IMR-90 (cell line): Measurements from ENCODE around the gene GIPR. TPM values are rescaled to one million over a fixed set of nuclear protein-coding genes. Genes with fewer than 3 reads are reported as not detected.
A peak's percentile ranks its signal among the peaks of the same experiment; 100 is the strongest.

Experiments used
- ATAC-seq: fragments of 200-7000 bp; cut with Tn5 transposase; 2 replicates; pipeline ENCODE4 v1.9.1; 2020; ENCODE audit warnings: low read depth, mild to moderate bottlenecking, moderate library complexity
- BruUV-seq: library from RNA; stranded (reverse); fragments of 400-500 nt; replicated peaks from 2 replicates; lab custom pipeline; 2021; lab: Mats Ljungman, UMichigan
- CTCF ChIA-PET: fragments of 300-600 bp; formaldehyde crosslinking; extraction: SDS; loops from one replicate; lab custom pipeline; 2021; ENCODE audit warnings: antibody characterized with exemption; lab: Yijun Ruan, JAX
- POLR2A ChIA-PET: fragments of 300-600 bp; sonication (Branson Sonifier 250); formaldehyde crosslinking; loops from one replicate; lab custom pipeline; 2022; ENCODE audit warnings: antibody characterized with exemption; ENCODE audit not compliant: unreplicated experiment; lab: Charles Lee
- DNase-seq: peaks from one replicate; pipeline ENCODE4 v3.0.0; 2013
- H2AFZ ChIP-seq: replicated peaks from 2 replicates; pipeline ENCODE3; 2013; ENCODE audit warnings: low read length, mild to moderate bottlenecking; ENCODE audit not compliant: poor library complexity
- H2AK5ac ChIP-seq: 2 replicates; pipeline ENCODE4 v1.6.1; 2013; ENCODE audit warnings: low read depth, low read length, inconsistent platforms
- H2AK9ac ChIP-seq: replicated peaks from 2 replicates; pipeline ENCODE3; 2013; ENCODE audit warnings: mild to moderate bottlenecking, low read depth, low read length, moderate library complexity; ENCODE audit not compliant: poor library complexity
- H2BK120ac ChIP-seq: 2 replicates; pipeline ENCODE4 v1.6.1; 2013; ENCODE audit warnings: low read depth, low read length, inconsistent platforms
- H2BK15ac ChIP-seq: 3 replicates; pipeline ENCODE4 v1.6.1; 2013; ENCODE audit warnings: low read depth, low read length, inconsistent platforms
- H2BK20ac ChIP-seq: 2 replicates; pipeline ENCODE4 v1.6.1; 2013; ENCODE audit warnings: low read depth, mild to moderate bottlenecking, inconsistent platforms, low read length, moderate library complexity
- H2BK5ac ChIP-seq: 2 replicates; pipeline ENCODE4 v1.6.1; 2013; ENCODE audit warnings: mild to moderate bottlenecking, low read depth, low read length, inconsistent platforms; ENCODE audit not compliant: poor library complexity, severe bottlenecking
- H3K14ac ChIP-seq: replicated peaks from 2 replicates; pipeline ENCODE4 v1.6.1; 2013; ENCODE audit warnings: low read depth, low read length, inconsistent platforms
- H3K18ac ChIP-seq: 2 replicates; pipeline ENCODE4 v1.6.1; 2013; ENCODE audit warnings: low read depth, low read length, control low read depth
- H3K23ac ChIP-seq: 2 replicates; pipeline ENCODE4 v1.6.1; 2013; ENCODE audit warnings: low read depth, low read length, inconsistent platforms
- H3K27ac ChIP-seq: 2 replicates; pipeline ENCODE4 v1.5.1; 2013; ENCODE audit warnings: mild to moderate bottlenecking, control low read depth, low read length; ENCODE audit not compliant: insufficient read depth
- H3K27me3 ChIP-seq: 2 replicates; pipeline ENCODE4 v1.6.1; 2013; ENCODE audit warnings: low read length; ENCODE audit not compliant: control insufficient read depth, insufficient read depth
- H3K36me3 ChIP-seq: 2 replicates; pipeline ENCODE4 v1.6.1; 2013; ENCODE audit warnings: low read length, mixed read lengths; ENCODE audit not compliant: control insufficient read depth, insufficient read depth
- H3K4ac ChIP-seq: 2 replicates; pipeline ENCODE4 v1.6.1; 2013; ENCODE audit warnings: low read depth, low read length, inconsistent platforms
- H3K4me1 ChIP-seq: 2 replicates; pipeline ENCODE4 v1.6.1; 2013; ENCODE audit warnings: low read length, mixed read lengths; ENCODE audit not compliant: control insufficient read depth, insufficient read depth
- H3K4me2 ChIP-seq: 2 replicates; pipeline ENCODE4 v1.6.1; 2013; ENCODE audit warnings: low read depth, mild to moderate bottlenecking, control low read depth, low read length, moderate library complexity
- H3K4me3 ChIP-seq: 2 replicates; pipeline ENCODE4 v1.5.1; 2013; ENCODE audit warnings: low read depth, mild to moderate bottlenecking, control low read depth, low read length, moderate library complexity; ENCODE audit not compliant: insufficient read depth
- H3K56ac ChIP-seq: 2 replicates; pipeline ENCODE4 v1.6.1; 2013; ENCODE audit warnings: low read length, inconsistent platforms; ENCODE audit not compliant: insufficient read depth; ENCODE audit errors: extremely low read depth
- H3K79me1 ChIP-seq, 2 experiments: 2 replicates each; pipeline ENCODE4 v1.6.1; 2013; ENCODE audit warnings: low read length in 2 of 2, inconsistent platforms in 1 of 2, low read depth in 1 of 2
- H3K9ac ChIP-seq: 2 replicates; pipeline ENCODE4 v1.6.1; 2013; ENCODE audit warnings: low read depth, low read length, control low read depth
- H3K9me1 ChIP-seq: 2 replicates; pipeline ENCODE4 v1.6.1; 2013; ENCODE audit warnings: low read length, inconsistent platforms; ENCODE audit not compliant: insufficient read depth
- H3K9me3 ChIP-seq: 2 replicates; pipeline ENCODE4 v1.6.1; 2013; ENCODE audit warnings: low read length; ENCODE audit not compliant: control insufficient read depth, insufficient read depth
- H4K20me1 ChIP-seq: 2 replicates; pipeline ENCODE4 v1.6.1; 2013; ENCODE audit warnings: low read length, inconsistent platforms; ENCODE audit not compliant: insufficient read depth
- H4K5ac ChIP-seq: 2 replicates; pipeline ENCODE4 v1.6.1; 2013; ENCODE audit warnings: mild to moderate bottlenecking, low read depth, low read length, control low read depth
- H4K8ac ChIP-seq, 2 experiments: 2 replicates each; pipeline ENCODE4 v1.6.1; 2013; ENCODE audit warnings: low read depth in 2 of 2, low read length in 2 of 2, control low read depth in 1 of 2, inconsistent platforms in 1 of 2
- H4K91ac ChIP-seq: 2 replicates; pipeline ENCODE4 v1.6.1; 2013; ENCODE audit warnings: low read depth, low read length, inconsistent platforms; ENCODE audit not compliant: insufficient read depth
- MXI1 ChIP-seq: IDR thresholded peaks from 2 replicates; pipeline ENCODE4 v1.6.1; 2012; ENCODE audit warnings: low read depth, mild to moderate bottlenecking, low read length, moderate library complexity, borderline replicate concordance
- POLR2A ChIP-seq: IDR thresholded peaks from 2 replicates; pipeline ENCODE4 v1.6.1; 2012; ENCODE audit warnings: mild to moderate bottlenecking, low read depth, low read length
- RAD21 ChIP-seq: IDR thresholded peaks from 2 replicates; pipeline ENCODE4 v1.6.1; 2012; ENCODE audit warnings: low read length, improper control_type of control experiment
- WGBS, 2 experiments: methylation state at CpG; one replicate each; pipeline versions ENCODE4 v1.1.5 to v1.1.7; 2013; ENCODE audit warnings: missing lambda C conversion rate in 2 of 2; ENCODE audit not compliant: insufficient read length in 1 of 2; ENCODE audit errors: extremely low coverage in 2 of 2; 5-methylcytosine and 5-hydroxymethylcytosine counted together
- dilution Hi-C: fragments of 300-500 bp; cut with HindIII; formaldehyde crosslinking; loops from one replicate; pipeline ENCODE4 v1.14.3; 2018; ENCODE audit warnings: low sequenced_read_pairs; ENCODE audit not compliant: unreplicated experiment
- in situ Hi-C: fragments of 300-500 bp; cut with MboI; formaldehyde crosslinking; loops from 3 replicates; pipeline ENCODE4 v1.14.3; 2019; ENCODE audit warnings: low sequenced_read_pairs, inconsistent platforms, mixed read lengths
- intact Hi-C: fragments of 100-400 bp; cut with micrococcal nuclease; formaldehyde crosslinking; loops from 2 replicates; pipeline ENCODE4 v1.10.0; 2022
- polyA plus RNA-seq, 3 experiments: library from polyadenylated mRNA; depleted of rRNA; stranded (reverse); fragments of >200 nt; gene quantifications; 2 replicates each; pipeline ENCODE4 v1.2.3, GENCODE V29; 2012; ENCODE audit warnings: low replicate concordance in 1 of 3
- total RNA-seq: library from RNA; depleted of rRNA; stranded (reverse); fragments of >200 nt; gene quantifications from 2 replicates; pipeline ENCODE4 v1.2.3, GENCODE V29; 2012

The GIPR gene
- total and polyA plus RNA-seq, 2 of the 4 experiments (the other 2 are of a cell fraction) = 0.18 to 1.2 TPM

DNA sequence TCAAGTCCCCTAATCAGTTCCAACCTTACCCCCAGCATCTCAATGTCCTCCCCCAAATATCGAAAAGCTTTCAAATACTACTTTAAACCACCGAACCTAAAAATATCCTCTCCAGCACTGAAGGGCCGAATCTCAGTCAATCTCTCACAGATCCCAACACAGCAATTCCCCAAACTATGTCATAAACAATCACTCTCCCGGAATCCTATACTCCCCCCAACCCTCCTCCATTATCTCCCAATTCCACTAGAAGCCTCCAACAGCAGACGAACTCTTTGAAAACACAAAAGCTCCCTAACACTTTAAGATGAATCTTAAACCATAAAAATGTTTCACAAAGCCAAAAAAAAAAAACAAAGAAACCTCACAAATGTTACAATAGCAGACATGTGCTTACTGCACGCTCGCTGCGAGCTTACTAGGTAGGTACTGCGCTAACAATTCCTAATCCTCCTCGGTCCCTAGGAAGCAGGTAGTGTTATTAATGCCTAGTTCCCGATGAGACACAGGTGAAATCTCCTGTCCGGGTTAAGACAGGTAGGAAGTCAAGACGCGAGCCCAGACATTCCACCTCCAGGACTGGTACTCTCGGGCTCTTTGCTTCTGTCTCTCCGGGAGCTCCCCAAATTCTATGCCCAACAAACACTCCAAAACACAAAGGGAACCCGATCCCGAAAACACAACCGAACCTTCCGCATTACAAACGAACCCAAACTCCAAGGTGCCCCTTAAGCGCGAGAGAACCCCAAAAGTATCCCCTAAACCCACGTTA, 48.5 kb downstream of the GIPR start:
- Histone ChIP-seq H3K4ac (peak overlapping the region; percentile 97), H3K23ac (peak overlapping the region; percentile 100), H2AFZ (peak overlapping the region; percentile 95), H3K4me1 (peaks cover 7% of the 10 kb centered on the region), H3K27ac (peak overlapping the region; percentile 72), H2BK15ac (peak overlapping the region; percentile 95; the same call in 2 of the 3 replicates), H3K18ac (peak overlapping the region; percentile 44), H2BK5ac (peak overlapping the region; percentile 49), H2AK9ac (peak overlapping the region; percentile 98), H4K8ac (peak overlapping the region; percentile 85 to 99), H3K9ac (peak overlapping the region; percentile 98), H4K5ac (peak overlapping the region; percentile 60), H4K91ac (peak overlapping the region; percentile 91), H3K79me1 (peaks cover 23 to 80% of the 10 kb centered on the region in 2 experiments), H3K36me3 (peaks cover 15% of the 10 kb centered on the region), H3K4me3 (peak overlapping the region; percentile 54), H2AK5ac (peak overlapping the region; percentile 98), H3K4me2 (peak overlapping the region; percentile 91), H2BK120ac (peak overlapping the region; percentile 91), H3K9me1 (no peaks in the 10 kb centered on the region), H3K9me3 (no peaks in the 10 kb centered on the region), H3K14ac (peak overlapping the region; percentile 100), H3K56ac (peak overlapping the region; percentile 97), H2BK20ac (peak overlapping the region; percentile 70; the same call in 1 of the 2 replicates), H4K20me1 (no peaks in the 10 kb centered on the region), H3K27me3 (no peaks in the 10 kb centered on the region)
- in situ Hi-C loops (no loop called here), intact Hi-C loops (loop anchor here (1.0 kb wide), 1 partner anchor 54 kb away; no protein-coding TSS in a partner anchor), dilution Hi-C loops (no loop called here)
- BruUV-seq = TSS peak; percentile 44
- DNase-seq (no peak), ATAC-seq (0 out of 2 replicates have a peak, but pooled peaks have one; percentile 4)
- POLR2A ChIA-PET = interaction anchor here (0.5 to 1.0 kb wide), 5 partner anchors 9 to 54 kb away, joined by 3 to 21 read pairs (median 4); partner anchors contain the start of gene FBXO46
- WGBS, 2 experiments = 0% methylated on average over 6 of the region's 24 CpGs; no CpG with 5 or more reads in 1 of the 2 experiments
- TF ChIP-seq POLR2A (no peak), MXI1 (peak; percentile 81; the same call in 1 of the 2 replicates), RAD21 (0 out of 2 replicates have a peak, but pooled peaks have one; percentile 8)
- CTCF ChIA-PET = interaction anchor here (1.3 to 2.0 kb wide), 2 partner anchors 23 to 24 kb away, joined by 4 to 10 read pairs; partner anchors contain the start of genes QPCTL and SNRPD2
